ENCODE results near the gene TSHZ2.

TSHZ2 gene

GRCh38 chr20:53141201-53142050 is 169.3 kb downstream of the TSHZ2 start:
- DNase-seq, result no peak

DNA sequence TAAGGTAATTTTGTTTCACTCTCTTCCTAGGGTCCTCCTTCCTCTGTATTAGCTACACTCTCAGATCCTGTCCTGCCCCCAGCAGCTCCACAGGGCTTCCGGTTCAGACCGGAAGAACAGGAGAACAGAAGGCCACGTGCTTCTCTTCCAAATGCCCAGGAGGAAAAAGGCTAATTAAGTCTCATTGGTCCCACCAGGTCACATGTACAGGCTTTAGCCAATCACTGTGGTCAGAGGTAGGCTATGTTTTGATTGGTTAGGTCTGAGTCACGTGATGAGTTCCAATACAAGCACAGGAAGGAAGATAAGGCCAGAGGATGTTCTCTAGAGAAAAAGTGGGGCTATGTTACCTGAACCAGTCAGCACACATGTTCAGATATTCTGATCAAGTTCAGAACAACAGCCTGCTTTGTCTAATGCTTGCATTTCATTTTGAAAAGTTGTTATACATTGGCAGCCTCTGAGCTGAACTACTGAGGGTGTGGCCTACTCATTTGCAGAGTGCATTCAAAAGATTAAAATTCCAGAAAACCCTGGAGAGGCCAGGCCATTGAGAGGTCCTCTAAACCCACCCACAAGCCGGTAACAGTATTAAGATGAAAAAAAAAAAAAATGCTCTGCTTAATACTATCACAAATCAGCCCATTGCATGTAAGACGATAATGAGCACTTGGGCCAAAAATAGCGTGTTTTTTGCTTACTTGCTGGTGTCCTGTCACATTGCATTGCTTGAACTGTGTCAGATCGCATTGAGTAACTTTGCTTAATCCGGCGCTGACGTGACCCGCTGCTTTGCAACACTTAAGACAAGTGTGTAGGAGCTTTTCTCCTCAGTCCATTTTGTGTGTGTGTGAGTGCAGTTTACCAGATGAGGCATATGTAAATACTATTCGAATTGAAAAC is 170.3 kb downstream of the TSHZ2 start:
- no peak for DNase-seq

DNA sequence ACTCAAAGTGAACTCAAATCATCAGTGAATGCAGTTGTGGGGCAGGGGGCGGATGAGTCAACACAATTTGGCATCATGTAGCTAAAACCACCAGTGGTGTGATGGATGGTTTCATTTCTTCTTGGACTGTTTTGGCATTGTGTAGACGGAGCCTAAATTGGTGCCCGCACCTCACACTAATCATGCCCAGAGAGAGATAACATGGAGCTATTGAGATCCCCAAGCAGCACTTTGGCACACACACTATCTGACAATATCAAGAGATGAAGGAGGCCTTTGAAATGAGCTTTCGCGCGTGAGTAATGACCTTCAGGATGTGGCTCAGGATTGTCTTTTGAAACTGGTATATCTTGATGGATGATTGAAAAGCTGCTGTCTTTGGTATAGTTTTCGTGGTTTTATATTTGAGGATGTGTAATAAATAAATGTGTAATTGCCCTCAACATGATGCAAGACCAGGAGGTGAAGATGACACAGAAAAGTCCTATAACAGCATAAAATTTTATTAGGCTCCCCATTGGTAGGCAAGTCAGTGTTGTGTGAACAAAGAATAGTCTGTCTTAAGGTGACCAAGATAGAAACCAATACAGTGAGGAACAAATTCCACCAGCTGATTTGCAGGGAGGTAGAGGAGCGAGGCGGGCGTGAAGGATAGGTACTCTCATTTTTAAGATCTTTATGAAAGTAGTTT is 174.2 kb downstream of the TSHZ2 start:
- no peak for DNase-seq

- no peak for DNase-seq
Measured at GRCh38 chr20:53148771-53149147, 176.6 kb downstream of the TSHZ2 start.

DNA sequence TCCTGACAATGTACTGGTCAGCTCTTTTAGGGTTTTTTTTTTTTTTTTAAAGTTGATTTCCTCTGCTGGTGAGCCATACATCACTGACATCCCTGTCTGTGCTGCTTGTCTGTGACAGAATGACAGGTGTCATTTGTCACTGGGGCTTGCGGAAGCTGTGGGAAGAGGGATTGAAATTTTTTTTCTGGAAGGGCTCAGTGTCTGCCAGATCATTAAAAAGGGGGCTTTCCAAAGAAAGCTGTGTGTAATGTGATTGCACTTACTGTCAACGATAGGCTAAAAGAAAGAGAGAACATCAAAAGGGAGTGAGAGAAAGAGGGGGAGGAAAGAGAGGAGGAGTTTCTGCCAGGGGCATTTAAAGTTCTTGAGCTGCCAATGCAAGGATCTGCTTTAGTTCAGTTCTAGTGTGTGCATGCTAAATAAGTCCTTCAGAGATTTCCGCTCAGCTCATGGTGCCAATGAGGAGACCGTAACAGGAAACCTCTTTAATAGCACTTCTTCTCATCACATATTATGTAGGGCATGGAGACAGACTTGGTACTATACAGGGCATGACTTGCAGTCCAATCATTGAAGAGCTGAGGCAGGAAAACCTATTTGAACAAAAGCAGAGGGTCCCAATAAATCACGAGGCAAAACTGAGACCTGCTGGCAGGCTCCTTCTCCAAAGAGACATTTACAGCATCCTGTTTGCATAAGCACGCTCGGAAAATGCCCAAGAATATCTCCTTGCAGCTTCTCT is 177.2 kb downstream of the TSHZ2 start:
- DNase-seq, result peak; percentile 15

- DNase-seq, result no peak
Measured at GRCh38 chr20:53149890-53150205, 177.7 kb downstream of the TSHZ2 start.

GRCh38 chr20:53150532-53150931 is 178.4 kb downstream of the TSHZ2 start:
- no peak for DNase-seq

DNA sequence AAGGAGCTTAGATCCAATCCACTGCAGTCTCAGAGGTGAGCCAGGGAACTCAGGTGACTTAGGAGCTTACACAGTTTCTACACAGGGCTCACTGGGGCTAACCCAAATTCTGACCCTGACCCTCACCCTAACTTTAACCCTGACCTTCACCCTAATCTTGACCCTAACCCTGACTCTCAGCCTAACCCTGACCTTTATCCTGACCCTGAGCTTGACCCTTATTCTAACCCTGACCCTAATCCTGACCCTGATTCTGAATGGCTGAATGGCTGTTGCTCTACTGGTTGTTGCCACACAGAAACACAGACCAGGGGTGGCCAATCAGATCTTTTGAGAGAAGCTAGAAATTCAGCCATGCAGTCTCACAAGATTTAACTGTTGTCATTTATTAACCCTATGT is 180.1 kb downstream of the TSHZ2 start:
- no peak for DNase-seq

DNA sequence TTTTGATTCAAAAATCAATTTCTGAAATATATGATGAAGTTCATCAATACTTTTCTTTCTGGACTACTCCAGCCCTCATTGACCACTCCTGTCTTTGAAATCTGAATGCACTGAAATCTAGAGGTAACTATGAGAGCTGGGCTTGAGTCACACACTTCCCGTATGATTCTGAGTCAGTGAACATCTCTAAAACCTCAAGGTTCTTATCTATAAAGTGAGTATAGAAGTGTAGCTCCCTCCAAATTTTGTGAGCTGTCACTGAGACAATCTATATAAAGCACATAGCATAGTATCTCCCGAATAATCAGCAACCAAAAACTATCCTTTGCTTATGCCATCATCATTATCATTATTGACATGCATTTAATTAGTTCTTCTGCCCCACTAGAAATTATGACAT is 182.4 kb downstream of the TSHZ2 start:
- DNase-seq, result no peak

GRCh38 chr20:53157443-53158408 is 185.6 kb downstream of the TSHZ2 start:
- peak; percentile 8 for DNase-seq

- DNase-seq, result no peak
Measured at GRCh38 chr20:53159160-53159559, 187.0 kb downstream of the TSHZ2 start.

GRCh38 chr20:53161073-53161472 is 188.9 kb downstream of the TSHZ2 start:
- no peak for DNase-seq

GRCh38 chr20:53161473-53161872 is 189.3 kb downstream of the TSHZ2 start:
- no peak for DNase-seq

DNA sequence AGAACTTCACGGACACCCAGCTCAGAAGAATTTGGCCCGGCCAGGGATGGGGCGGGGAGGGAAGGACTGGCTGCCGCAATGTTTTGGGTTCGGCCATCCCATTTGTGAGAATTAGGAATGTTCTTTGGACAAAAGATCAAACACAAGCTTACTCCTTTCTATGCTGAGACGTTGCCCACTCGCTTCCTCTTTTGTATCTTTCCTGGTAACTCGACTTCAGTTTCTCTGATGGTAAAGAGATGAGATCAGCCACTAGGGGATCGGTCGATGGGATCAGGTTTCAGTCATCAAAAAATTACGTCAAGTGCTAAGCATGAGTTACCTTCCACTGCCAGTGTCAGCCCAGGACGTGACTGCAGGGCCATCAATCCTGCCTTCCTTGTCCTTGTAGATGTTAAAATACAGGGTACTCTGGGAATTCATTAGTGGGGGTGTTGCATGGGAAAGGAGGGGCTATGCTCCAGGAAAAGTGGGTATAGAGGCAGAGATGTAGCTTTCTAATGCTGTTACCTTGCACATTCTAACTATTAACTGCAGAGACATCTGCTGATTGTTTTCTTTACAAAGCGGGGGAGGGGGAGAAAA is 190.2 kb downstream of the TSHZ2 start:
- peak; percentile 78 for DNase-seq

- DNase-seq, result no peak
Measured at GRCh38 chr20:53163486-53163885, 191.3 kb downstream of the TSHZ2 start.

- no peak for DNase-seq
Measured at GRCh38 chr20:53164072-53164471, 191.9 kb downstream of the TSHZ2 start.

GRCh38 chr20:53165452-53165851 is 193.3 kb downstream of the TSHZ2 start:
- DNase-seq, result no peak

DNA sequence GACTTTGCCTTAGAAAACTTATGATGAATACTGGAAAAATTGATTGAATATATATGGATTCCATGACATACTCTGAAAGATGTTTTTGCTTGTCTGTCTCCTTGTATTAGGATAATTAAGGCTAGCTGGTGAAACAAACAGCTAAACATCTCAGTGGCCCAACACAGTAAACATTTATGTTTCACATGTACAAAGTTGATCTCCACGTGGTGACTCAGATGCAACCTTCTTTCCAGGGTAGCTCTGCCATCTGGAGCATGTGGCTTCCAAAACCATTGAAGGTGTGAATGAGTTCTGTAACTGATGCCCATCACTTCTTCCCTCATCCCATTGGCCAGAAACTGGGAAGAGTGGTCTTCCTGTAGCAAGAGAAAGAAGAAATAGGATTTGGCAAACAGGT is 196.3 kb downstream of the TSHZ2 start:
- no peak for DNase-seq

DNA sequence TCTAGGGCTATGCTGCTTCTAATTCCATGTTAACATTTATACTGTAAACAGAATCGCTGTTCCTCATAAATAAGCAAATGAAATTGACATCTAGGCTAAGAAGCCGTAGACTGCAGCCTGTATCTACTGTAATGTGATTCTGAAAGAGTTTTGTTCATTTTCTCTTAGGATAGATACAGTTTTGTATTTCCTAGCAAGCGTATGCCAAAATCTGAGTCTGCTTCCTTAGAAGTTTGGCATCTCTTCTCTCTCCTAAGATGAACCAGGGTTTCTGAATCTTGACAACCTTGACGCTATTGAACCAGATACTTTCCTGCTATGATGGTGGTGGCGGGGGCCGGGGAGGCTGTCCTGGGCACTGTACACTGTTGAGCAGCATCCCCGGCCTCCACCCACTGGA is 198.0 kb downstream of the TSHZ2 start:
- no peak for DNase-seq

- no peak for DNase-seq
Measured at GRCh38 chr20:53171065-53171464, 198.9 kb downstream of the TSHZ2 start.

GRCh38 chr20:53174454-53174853 is 202.3 kb downstream of the TSHZ2 start:
- DNase-seq, result no peak

Measured in NCI-H2107 (cell line).